ENCODE results near the gene FOLR1. TPM values are rescaled to one million over a fixed set of nuclear protein-coding genes. Genes with fewer than 3 reads are reported as not detected.
"Not testable (repeated sequence)": the region's sequence is repeated elsewhere in the genome, so short reads cannot be mapped to it uniquely, and the experiment has no call there.

FOLR1 gene
- total RNA-seq, 1 experiment from 2014 or later = 6.1 TPM

GRCh38 chr11:72181553-72181958 lies 10.4 kb upstream of the FOLR1 start:
- DNase-seq (ENCODE audit: low spot score) = not testable (repeated sequence)

DNA sequence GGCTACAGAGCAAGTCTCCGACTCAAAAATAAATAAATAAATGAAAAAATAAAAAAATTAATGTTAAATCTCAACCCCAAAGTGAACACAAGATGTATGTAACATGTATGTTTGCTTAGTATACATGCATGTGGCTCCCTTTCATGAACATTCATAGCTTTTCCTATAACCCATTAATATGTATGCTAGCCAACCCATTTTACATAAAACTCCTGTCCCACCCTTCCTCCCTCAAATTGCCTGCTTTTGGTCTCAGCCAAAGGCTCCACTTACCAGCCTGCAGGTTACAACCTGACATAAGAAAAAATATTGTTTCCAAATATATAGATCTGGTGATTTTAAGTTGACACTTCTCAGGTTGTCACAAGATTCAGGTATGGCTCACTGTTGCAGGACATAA lies 3.7 kb upstream of the FOLR1 start:
- no peak for DNase-seq (ENCODE audit: low spot score)

- DNase-seq (ENCODE audit: low spot score) = no peak
These were observed 2.3 kb upstream of the FOLR1 start for GRCh38 chr11:72189455-72190250.

- no peak for DNase-seq (ENCODE audit: low spot score)
These were observed 1.3 kb upstream of the FOLR1 start for GRCh38 chr11:72190631-72191071.

DNA sequence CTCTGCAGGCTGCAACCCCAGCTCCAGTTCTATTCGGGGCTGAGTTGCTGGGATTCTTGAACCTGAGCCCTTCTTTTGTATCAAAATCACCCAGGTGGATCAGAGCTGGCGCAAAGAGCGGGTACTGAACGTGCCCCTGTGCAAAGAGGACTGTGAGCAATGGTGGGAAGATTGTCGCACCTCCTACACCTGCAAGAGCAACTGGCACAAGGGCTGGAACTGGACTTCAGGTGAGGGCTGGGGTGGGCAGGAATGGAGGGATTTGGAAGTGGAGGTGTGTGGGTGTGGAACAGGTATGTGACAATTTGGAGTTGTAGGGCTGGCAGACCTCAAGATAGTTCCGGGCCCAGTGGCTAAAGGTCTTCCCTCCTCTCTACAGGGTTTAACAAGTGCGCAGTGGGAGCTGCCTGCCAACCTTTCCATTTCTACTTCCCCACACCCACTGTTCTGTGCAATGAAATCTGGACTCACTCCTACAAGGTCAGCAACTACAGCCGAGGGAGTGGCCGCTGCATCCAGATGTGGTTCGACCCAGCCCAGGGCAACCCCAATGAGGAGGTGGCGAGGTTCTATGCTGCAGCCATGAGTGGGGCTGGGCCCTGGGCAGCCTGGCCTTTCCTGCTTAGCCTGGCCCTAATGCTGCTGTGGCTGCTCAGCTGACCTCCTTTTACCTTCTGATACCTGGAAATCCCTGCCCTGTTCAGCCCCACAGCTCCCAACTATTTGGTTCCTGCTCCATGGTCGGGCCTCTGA lies 3.8 kb downstream of the FOLR1 start:
- no peak for DNase-seq (ENCODE audit: low spot score)

GRCh38 chr11:72201445-72201844 lies 9.5 kb downstream of the FOLR1 start:
- not testable (repeated sequence) for DNase-seq (ENCODE audit: low spot score)

DNA sequence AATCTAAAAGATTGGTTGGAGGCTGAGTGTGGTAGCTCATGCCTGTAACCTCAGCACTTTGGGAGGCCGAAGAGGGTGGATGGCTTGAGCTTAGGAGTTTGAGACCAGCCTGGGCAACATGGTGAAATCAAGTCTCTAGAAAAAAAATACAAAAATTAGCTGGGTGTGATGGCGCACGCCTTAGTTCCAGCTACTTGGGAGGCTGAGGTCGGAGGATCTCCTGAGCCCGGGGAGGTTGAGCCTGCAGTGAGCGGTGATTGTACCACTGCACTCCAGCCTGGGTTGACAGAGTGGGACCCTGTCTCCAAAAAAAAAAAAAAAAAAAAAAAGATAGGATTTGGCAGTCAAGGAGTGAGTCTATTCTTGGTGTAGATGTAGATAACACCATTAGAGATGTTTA lies 10.6 kb downstream of the FOLR1 start:
- no peak for DNase-seq (ENCODE audit: low spot score)

GRCh38 chr11:72203163-72203562 lies 11.2 kb downstream of the FOLR1 start:
- DNase-seq (ENCODE audit: low spot score) = no peak

DNA sequence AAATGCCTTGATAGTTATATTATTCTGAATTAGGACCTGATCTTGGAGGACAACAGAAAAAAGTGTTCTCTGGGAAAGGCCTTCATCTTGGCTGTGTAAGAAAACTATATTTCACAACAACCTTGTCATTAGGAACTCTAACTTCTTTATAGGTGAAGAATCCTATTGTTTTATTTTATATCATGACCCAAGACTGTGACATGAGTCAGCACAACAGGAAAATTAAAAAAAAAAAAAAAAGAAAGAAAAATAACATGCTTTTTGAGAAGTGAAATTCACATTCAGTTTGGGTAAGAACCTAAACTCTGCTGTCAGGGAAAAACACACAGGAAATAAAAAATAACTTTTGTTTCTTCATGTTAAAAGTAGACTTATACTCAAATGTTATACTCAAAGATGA lies 12.9 kb downstream of the FOLR1 start:
- no peak for DNase-seq (ENCODE audit: low spot score)

DNA sequence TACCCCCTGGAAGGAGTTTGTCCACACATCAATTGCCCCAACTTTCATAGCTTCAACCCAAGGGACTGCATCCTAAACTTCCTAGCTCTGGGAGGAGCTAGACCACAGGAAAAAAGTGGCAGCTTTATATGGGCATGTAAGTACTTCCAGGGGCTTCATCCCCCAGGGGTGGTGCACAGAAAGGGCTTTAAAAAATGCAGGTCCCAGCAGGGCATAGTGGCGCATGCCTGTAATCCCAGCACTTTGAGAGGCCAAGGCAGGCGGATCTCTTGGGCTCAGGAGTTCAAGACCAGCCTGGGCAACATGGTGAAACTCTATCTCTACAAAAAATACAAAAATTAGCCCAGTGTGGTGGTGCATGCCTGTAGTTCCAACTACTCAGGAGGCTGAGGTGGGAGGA lies 14.9 kb downstream of the FOLR1 start:
- DNase-seq (ENCODE audit: low spot score) = not testable (repeated sequence)

GRCh38 chr11:72208281-72208680 lies 16.3 kb downstream of the FOLR1 start:
- no peak for DNase-seq (ENCODE audit: low spot score)

- no peak for DNase-seq (ENCODE audit: low spot score)
These were observed 17.2 kb downstream of the FOLR1 start for GRCh38 chr11:72209101-72209500.

- DNase-seq (ENCODE audit: low spot score) = no peak
These were observed 24.7 kb downstream of the FOLR1 start, which contains the start of gene FOLR2 for GRCh38 chr11:72216638-72217037. FOLR2 (plus strand) TSS chr11:72216794; CDS start chr11:72218585, 1,791 bp downstream.

GRCh38 chr11:72217841-72218240 lies 25.9 kb downstream of the FOLR1 start:
- no peak for DNase-seq (ENCODE audit: low spot score)

DNA sequence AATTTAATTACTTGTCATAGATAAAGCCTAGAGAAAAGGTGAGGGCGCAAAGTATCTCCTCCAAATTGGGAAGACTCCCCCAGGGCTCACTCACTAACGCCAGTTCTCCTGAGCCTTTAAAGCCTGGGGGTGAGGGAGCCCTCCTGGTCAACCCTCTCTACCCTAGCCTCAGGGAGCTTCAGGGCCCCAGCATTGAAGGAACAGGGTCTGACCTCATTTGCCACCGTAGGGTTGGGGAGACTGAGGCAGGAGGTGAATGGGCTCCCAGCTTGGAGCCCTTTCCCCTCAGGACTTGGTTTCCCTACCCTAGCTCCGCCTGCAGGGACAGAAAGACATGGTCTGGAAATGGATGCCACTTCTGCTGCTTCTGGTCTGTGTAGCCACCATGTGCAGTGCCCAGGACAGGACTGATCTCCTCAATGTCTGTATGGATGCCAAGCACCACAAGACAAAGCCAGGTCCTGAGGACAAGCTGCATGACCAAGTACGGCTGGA lies 26.4 kb downstream of the FOLR1 start:
- no peak for DNase-seq (ENCODE audit: low spot score)

GRCh38 chr11:72220696-72221363 lies 28.9 kb downstream of the FOLR1 start:
- no peak for DNase-seq (ENCODE audit: low spot score)

- DNase-seq (ENCODE audit: low spot score) = no peak
These were observed 29.6 kb downstream of the FOLR1 start for GRCh38 chr11:72221386-72222075.

GRCh38 chr11:72222106-72222891 lies 30.4 kb downstream of the FOLR1 start:
- no peak for DNase-seq (ENCODE audit: low spot score)

- DNase-seq (ENCODE audit: low spot score) = peak; percentile 92
These were observed 31.1 kb downstream of the FOLR1 start for GRCh38 chr11:72222907-72223614.

All from HT-29 (cell line).